Ectodermal cell (in vitro differentiated cells): ENCODE measurements around the gene TPO.
"Not testable (repeated sequence)": the region's sequence is repeated elsewhere in the genome, so short reads cannot be mapped to it uniquely, and the experiment has no call there.

Source experiments
- H3K27ac ChIP-seq: 2 replicates; pipeline ENCODE4 v1.7.0; 2013; ENCODE audit warnings: mild to moderate bottlenecking, low read depth, low read length; ENCODE audit not compliant: insufficient read depth, poor library complexity, severe bottlenecking
- H3K27me3 ChIP-seq: 2 replicates; pipeline ENCODE4 v1.7.0; 2013; ENCODE audit warnings: mild to moderate bottlenecking, low read length; ENCODE audit not compliant: insufficient read depth, control insufficient read depth, poor library complexity, severe bottlenecking
- H3K36me3 ChIP-seq: one replicate; pipeline ENCODE4 v1.7.0; 2013; ENCODE audit warnings: low read length; ENCODE audit not compliant: control insufficient read depth, insufficient read depth
- H3K4me1 ChIP-seq: one replicate; pipeline ENCODE4 v1.7.0; 2013; ENCODE audit warnings: low read length; ENCODE audit not compliant: control insufficient read depth, insufficient read depth
- H3K4me3 ChIP-seq: 2 replicates; pipeline ENCODE4 v1.7.0; 2013; ENCODE audit warnings: low read depth, low read length, control low read depth; ENCODE audit not compliant: insufficient read depth
- H3K9me3 ChIP-seq: 2 replicates; pipeline ENCODE4 v1.7.0; 2013; ENCODE audit warnings: mild to moderate bottlenecking, low read length, moderate library complexity; ENCODE audit not compliant: control insufficient read depth
- WGBS, 2 experiments: methylation state at CpG; one replicate each; pipeline ENCODE4 v1.1.7; 2013; ENCODE audit warnings: missing lambda C conversion rate in 2 of 2; 5-methylcytosine and 5-hydroxymethylcytosine counted together

Gene TPO

GRCh38 chr2:1490381-1490780, 77.1 kb downstream of the TPO start:
- H3K4me1 ChIP-seq, H3K36me3 ChIP-seq, H3K27me3 ChIP-seq, H3K9me3 ChIP-seq, H3K4me3 ChIP-seq, H3K27ac ChIP-seq: not testable (repeated sequence)
- 95% methylated on average over 16 of the region's 16 CpGs for WGBS, 2 experiments

GRCh38 chr2:1491751-1492150, 78.5 kb downstream of the TPO start:
- Histone ChIP-seq H3K9me3 (no peaks in the 10 kb centered on the region), H3K4me3 (no peak overlapping the region), H3K27ac (no peak overlapping the region), H3K27me3 (no peaks in the 10 kb centered on the region), H3K4me1 (peaks cover 6% of the 10 kb centered on the region), H3K36me3 (no peaks in the 10 kb centered on the region)
- 91 to 92% methylated on average over 8 of the region's 8 CpGs for WGBS, 2 experiments

- not testable (repeated sequence) for H3K27ac ChIP-seq
- WGBS, 2 experiments, result 93 to 94% methylated on average over 9 of the region's 9 CpGs
Measured at GRCh38 chr2:1492231-1492630, 79.0 kb downstream of the TPO start.

GRCh38 chr2:1492711-1493430, 79.6 kb downstream of the TPO start:
- no peak overlapping the region for H3K27ac ChIP-seq
- no peaks in the 10 kb centered on the region for H3K36me3 ChIP-seq
- H3K27me3 ChIP-seq, result no peaks in the 10 kb centered on the region
- WGBS, 2 experiments, result 89 to 91% methylated on average over 15 of the region's 15 CpGs
- H3K9me3 ChIP-seq, result no peaks in the 10 kb centered on the region
- no peak overlapping the region for H3K4me3 ChIP-seq
- peaks cover 3% of the 10 kb centered on the region for H3K4me1 ChIP-seq

More at GRCh38 chr2:1492231-1492630, 79.0 kb downstream of the TPO start:
- not testable (repeated sequence) for H3K9me3 ChIP-seq, H3K4me1 ChIP-seq, H3K36me3 ChIP-seq, H3K27me3 ChIP-seq, H3K4me3 ChIP-seq

DNA sequence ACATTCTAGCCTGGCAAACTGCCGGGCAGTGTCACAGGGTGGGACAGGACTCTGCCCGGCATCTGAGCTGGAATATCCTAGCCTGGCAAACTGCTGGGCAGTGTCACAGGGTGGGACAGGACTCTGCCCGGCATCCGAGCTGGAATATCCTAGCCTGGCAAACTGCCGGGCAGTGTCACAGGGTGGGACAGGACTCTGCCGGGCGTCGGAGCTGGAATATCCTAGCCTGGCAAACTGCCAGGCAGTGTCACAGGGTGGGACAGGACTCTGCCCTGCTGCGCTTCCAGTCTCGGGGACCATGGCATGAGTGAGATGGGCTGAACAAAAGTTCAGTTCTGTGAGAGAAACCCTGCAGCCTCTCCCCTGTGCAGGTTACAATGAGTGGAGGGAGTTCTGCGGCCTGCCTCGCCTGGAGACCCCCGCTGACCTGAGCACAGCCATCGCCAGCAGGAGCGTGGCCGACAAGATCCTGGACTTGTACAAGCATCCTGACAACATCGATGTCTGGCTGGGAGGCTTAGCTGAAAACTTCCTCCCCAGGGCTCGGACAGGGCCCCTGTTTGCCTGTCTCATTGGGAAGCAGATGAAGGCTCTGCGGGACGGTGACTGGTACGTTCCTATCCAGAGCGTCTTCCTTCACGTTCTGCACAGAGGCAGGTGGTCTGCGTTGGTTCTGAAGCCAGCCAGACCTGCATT, 80.3 kb downstream of the TPO start:
- H3K4me1 ChIP-seq, result no peaks in the 10 kb centered on the region
- 89 to 91% methylated on average over 24 of the region's 24 CpGs for WGBS, 2 experiments
- H3K27ac ChIP-seq, result no peak overlapping the region
- H3K27me3 ChIP-seq, result no peaks in the 10 kb centered on the region
- no peaks in the 10 kb centered on the region for H3K9me3 ChIP-seq
- no peaks in the 10 kb centered on the region for H3K36me3 ChIP-seq
- no peak overlapping the region for H3K4me3 ChIP-seq

- H3K4me1 ChIP-seq, result no peaks in the 10 kb centered on the region
- 94 to 95% methylated on average over 12 of the region's 12 CpGs for WGBS, 2 experiments
- H3K9me3 ChIP-seq, result no peaks in the 10 kb centered on the region
- H3K4me3 ChIP-seq, result no peak overlapping the region
- H3K36me3 ChIP-seq, result no peaks in the 10 kb centered on the region
- no peaks in the 10 kb centered on the region for H3K27me3 ChIP-seq
- H3K27ac ChIP-seq, result no peak overlapping the region
Measured at GRCh38 chr2:1494257-1494656, 81.0 kb downstream of the TPO start.

DNA sequence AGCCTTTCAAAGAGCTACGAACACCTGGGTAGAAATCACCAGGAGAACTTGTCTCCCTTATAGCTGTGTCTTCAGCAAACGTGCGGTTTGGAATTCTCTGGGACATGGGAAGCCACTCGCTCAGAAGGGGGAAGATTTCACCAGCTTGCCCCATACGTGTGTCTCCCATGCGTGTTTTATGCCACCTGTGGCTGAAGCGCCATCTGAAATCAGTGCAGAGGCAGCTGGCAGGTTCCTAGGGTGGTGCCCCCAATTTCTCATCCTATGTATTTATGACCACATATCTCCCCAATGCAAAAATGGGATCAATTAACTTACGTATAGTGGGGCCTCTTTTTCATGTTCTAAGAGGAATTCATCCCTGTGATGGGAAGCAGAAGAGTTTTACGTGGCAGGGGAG, 81.6 kb downstream of the TPO start:
- WGBS, 2 experiments, result 94 to 95% methylated on average over 9 of the region's 9 CpGs
- no peaks in the 10 kb centered on the region for H3K9me3 ChIP-seq
- H3K4me3 ChIP-seq, result no peak overlapping the region
- H3K36me3 ChIP-seq, result no peaks in the 10 kb centered on the region
- H3K27ac ChIP-seq, result no peak overlapping the region
- no peaks in the 10 kb centered on the region for H3K4me1 ChIP-seq
- H3K27me3 ChIP-seq, result no peaks in the 10 kb centered on the region

DNA sequence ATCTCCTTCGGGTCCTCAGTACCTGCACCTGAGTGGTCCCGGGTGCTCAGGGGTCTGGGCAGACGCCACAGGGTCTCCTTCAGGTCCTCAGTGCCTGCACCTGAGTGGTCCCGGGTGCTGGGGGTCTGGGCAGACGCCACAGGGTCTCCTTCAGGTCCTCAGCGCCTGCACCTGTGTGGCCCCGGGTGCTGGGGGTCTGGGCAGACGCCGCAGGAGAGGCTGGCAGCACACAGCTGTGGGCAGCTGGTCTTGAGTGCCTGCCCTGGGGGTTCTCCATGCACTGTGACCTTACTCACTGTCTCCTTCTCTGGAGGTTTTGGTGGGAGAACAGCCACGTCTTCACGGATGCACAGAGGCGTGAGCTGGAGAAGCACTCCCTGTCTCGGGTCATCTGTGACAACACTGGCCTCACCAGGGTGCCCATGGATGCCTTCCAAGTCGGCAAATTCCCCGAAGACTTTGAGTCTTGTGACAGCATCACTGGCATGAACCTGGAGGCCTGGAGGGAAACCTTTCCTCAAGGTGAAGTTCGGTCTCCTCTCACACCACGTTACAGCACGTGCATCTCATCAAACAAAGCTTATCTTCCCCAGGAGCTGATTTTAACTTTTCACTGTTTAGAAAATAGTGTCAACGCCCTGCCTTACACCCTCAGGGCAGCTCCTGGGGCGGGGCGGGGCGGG, 82.6 kb downstream of the TPO start:
- Histone ChIP-seq H3K36me3 (no peaks in the 10 kb centered on the region), H3K4me3 (no peak overlapping the region), H3K27ac (no peak overlapping the region), H3K27me3 (no peaks in the 10 kb centered on the region), H3K4me1 (no peaks in the 10 kb centered on the region), H3K9me3 (no peaks in the 10 kb centered on the region)
- 89 to 91% methylated on average over 22 of the region's 22 CpGs for WGBS, 2 experiments

DNA sequence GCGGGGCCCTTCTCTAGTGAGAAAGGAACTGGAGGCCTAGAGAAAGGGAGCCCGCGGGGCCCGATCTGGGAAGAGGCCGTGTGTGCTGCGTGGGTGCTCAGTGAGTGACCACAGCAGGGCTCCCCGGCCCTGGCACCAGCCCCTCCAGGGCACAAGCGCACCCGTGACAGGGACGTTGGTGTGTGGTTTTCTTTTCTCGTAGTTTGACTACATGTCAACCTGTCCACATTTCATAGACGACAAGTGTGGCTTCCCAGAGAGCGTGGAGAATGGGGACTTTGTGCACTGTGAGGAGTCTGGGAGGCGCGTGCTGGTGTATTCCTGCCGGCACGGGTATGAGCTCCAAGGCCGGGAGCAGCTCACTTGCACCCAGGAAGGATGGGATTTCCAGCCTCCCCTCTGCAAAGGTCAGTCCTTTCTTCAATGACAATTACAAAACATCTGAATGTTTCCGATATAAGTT, 83.1 kb downstream of the TPO start:
- 90 to 92% methylated on average over 19 of the region's 19 CpGs for WGBS, 2 experiments
- Histone ChIP-seq H3K4me1 (no peaks in the 10 kb centered on the region), H3K36me3 (no peaks in the 10 kb centered on the region)

GRCh38 chr2:1497122-1497611, 83.9 kb downstream of the TPO start:
- H3K36me3 ChIP-seq, result no peaks in the 10 kb centered on the region
- 94 to 95% methylated on average over 13 of the region's 13 CpGs for WGBS, 2 experiments
- H3K27ac ChIP-seq, result no peak overlapping the region
- no peaks in the 10 kb centered on the region for H3K4me1 ChIP-seq
- H3K4me3 ChIP-seq, result no peak overlapping the region
- H3K27me3 ChIP-seq, result no peaks in the 10 kb centered on the region
- H3K9me3 ChIP-seq, result no peaks in the 10 kb centered on the region

More for the DNA sequence above, 83.1 kb downstream of the TPO start:
- H3K27me3 ChIP-seq, result no peaks in the 10 kb centered on the region
- no peak overlapping the region for H3K27ac ChIP-seq
- no peaks in the 10 kb centered on the region for H3K9me3 ChIP-seq
- H3K4me3 ChIP-seq, result no peak overlapping the region
